GM13977 (cell line): ENCODE data around the gene DHRSX.

Experiments
- DNase-seq: peaks from one replicate; pipeline ENCODE4 v3.0.0; 2012; ENCODE audit warnings: low spot score
- CTCF ChIP-seq: IDR thresholded peaks from 2 replicates; pipeline ENCODE4 v1.5.1; 2012; ENCODE audit warnings: mild to moderate bottlenecking, control low read depth; ENCODE audit not compliant: insufficient read depth; ENCODE audit errors: extremely low read depth, missing control alignments
- in situ Hi-C: fragments of 300-500 bp; cut with MboI; formaldehyde crosslinking; loops from one replicate; pipeline ENCODE4 v1.12.0; 2022; ENCODE audit warnings: low sequenced_read_pairs, low pct_unique_long_range_greater_than_20kb, mixed read lengths, inconsistent platforms; ENCODE audit not compliant: unreplicated experiment

DHRSX gene

GRCh38 chrX:2427737-2428136, 73.0 kb downstream of the DHRSX start:
- DNase-seq: no peak
- in situ Hi-C loops: no loop called here
- no peak for TF ChIP-seq CTCF

- no peak for DNase-seq
- no peak for TF ChIP-seq CTCF
- in situ Hi-C loops: no loop called here
These were observed 73.6 kb downstream of the DHRSX start for GRCh38 chrX:2427147-2427546.

GRCh38 chrX:2426289-2426882, 74.4 kb downstream of the DHRSX start:
- no peak for TF ChIP-seq CTCF
- in situ Hi-C loops: no loop called here
- DNase-seq: no peak

- no peak for TF ChIP-seq CTCF
- no peak for DNase-seq
- in situ Hi-C loops: no loop called here
These were observed 75.3 kb downstream of the DHRSX start for GRCh38 chrX:2425286-2426071.

- in situ Hi-C loops: no loop called here
- DNase-seq: no peak
- TF ChIP-seq CTCF: no peak
These were observed 76.5 kb downstream of the DHRSX start for GRCh38 chrX:2424317-2424716.

- no peak for DNase-seq
- TF ChIP-seq CTCF: no peak
These were observed 76.9 kb downstream of the DHRSX start for GRCh38 chrX:2423899-2424298.

More at GRCh38 chrX:2423899-2424298, 76.9 kb downstream of the DHRSX start:
- in situ Hi-C loops: no loop called here
